ENCODE data around the gene GMDS. TPM values are rescaled to one million over a fixed set of nuclear protein-coding genes. Genes with fewer than 3 reads are reported as not detected.
A peak's percentile ranks its signal among the peaks of the same experiment; 100 is the strongest.

GMDS gene
- total RNA-seq, 6 experiments from 2014 or later, result 13.2 to 18.0 (median 14.7) TPM

DNA sequence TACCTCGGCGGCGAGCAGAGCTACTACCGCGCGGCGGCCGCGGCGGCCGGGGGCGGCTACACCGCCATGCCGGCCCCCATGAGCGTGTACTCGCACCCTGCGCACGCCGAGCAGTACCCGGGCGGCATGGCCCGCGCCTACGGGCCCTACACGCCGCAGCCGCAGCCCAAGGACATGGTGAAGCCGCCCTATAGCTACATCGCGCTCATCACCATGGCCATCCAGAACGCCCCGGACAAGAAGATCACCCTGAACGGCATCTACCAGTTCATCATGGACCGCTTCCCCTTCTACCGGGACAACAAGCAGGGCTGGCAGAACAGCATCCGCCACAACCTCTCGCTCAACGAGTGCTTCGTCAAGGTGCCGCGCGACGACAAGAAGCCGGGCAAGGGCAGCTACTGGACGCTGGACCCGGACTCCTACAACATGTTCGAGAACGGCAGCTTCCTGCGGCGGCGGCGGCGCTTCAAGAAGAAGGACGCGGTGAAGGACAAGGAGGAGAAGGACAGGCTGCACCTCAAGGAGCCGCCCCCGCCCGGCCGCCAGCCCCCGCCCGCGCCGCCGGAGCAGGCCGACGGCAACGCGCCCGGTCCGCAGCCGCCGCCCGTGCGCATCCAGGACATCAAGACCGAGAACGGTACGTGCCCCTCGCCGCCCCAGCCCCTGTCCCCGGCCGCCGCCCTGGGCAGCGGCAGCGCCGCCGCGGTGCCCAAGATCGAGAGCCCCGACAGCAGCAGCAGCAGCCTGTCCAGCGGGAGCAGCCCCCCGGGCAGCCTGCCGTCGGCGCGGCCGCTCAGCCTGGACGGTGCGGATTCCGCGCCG is 634.7 kb downstream of the GMDS start:
- Mint-ChIP-seq H3K9me3 (no peaks in the 10 kb centered on the region), H3K36me3 (ENCODE audit: low read depth) (peaks cover 37% of the 10 kb centered on the region), H3K4me1 (ENCODE audit: low read depth) (peaks cover 49% of the 10 kb centered on the region), H3K27me3 (ENCODE audit: insufficient read depth) (peaks cover 32% of the 10 kb centered on the region), H3K27ac (peak overlapping the region; percentile 92), H3K4me3 (peak overlapping the region; percentile 96)
- TF ChIP-seq, protein P1, sequence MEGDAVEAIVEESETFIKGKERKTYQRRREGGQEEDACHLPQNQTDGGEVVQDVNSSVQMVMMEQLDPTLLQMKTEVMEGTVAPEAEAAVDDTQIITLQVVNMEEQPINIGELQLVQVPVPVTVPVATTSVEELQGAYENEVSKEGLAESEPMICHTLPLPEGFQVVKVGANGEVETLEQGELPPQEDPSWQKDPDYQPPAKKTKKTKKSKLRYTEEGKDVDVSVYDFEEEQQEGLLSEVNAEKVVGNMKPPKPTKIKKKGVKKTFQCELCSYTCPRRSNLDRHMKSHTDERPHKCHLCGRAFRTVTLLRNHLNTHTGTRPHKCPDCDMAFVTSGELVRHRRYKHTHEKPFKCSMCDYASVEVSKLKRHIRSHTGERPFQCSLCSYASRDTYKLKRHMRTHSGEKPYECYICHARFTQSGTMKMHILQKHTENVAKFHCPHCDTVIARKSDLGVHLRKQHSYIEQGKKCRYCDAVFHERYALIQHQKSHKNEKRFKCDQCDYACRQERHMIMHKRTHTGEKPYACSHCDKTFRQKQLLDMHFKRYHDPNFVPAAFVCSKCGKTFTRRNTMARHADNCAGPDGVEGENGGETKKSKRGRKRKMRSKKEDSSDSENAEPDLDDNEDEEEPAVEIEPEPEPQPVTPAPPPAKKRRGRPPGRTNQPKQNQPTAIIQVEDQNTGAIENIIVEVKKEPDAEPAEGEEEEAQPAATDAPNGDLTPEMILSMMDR (IDR thresholded peaks at IDR 0.05), result no peak
- peak; percentile 30 for DNase-seq

DNA sequence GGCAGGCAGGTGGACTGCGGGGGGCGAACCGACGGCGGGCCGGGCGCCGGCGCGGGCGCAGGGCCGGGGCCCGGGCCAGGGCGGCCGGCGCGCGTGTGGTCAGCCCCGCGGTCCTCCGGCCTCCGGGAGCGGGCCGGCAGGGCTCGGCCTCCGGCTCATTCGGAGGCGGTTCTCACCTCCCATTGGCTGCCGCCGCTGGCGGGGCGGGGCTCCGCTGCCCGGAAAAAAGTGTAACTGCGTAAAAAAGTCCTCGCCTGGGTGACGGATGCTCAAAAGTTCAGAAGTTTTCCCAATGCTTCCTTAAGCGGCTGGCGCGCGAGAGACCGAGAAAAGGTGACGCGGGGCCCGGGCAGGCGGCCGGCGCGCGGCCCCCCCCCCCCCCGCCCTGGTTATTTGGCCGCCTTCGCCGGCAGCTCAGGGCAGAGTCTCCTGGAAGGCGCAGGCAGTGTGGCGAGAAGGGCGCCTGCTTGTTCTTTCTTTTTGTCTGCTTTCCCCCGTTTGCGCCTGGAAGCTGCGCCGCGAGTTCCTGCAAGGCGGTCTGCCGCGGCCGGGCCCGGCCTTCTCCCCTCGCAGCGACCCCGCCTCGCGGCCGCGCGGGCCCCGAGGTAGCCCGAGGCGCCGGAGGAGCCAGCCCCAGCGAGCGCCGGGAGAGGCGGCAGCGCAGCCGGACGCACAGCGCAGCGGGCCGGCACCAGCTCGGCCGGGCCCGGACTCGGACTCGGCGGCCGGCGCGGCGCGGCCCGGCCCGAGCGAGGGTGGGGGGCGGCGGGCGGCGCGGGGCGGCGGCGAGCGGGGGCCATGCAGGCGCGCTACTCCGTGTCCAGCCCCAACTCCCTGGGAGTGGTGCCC is 635.5 kb downstream of the GMDS start, which contains the start of gene FOXC1:
TSS of gene FOXC1 (plus strand) at position 268 of the 849 bp plus-strand sequence. CDS start at position 799, 531 bp downstream.
- H3K4me1 Mint-ChIP-seq (ENCODE audit: low read depth), result peaks cover 55% of the 10 kb centered on the region
- peaks cover 37% of the 10 kb centered on the region for H3K36me3 Mint-ChIP-seq (ENCODE audit: low read depth)
- DNase-seq, result peak; percentile 95
- peak within 1 kb of the TSS; percentile 96 for H3K4me3 Mint-ChIP-seq
- H3K27me3 Mint-ChIP-seq (ENCODE audit: insufficient read depth), result peaks cover 35% of the 10 kb centered on the region
- no peaks in the 10 kb centered on the region for H3K9me3 Mint-ChIP-seq
- TF ChIP-seq, protein P1 (IDR thresholded peaks at IDR 0.05), result no peak
- peak within 1 kb of the TSS; percentile 92 for H3K27ac Mint-ChIP-seq

DNA sequence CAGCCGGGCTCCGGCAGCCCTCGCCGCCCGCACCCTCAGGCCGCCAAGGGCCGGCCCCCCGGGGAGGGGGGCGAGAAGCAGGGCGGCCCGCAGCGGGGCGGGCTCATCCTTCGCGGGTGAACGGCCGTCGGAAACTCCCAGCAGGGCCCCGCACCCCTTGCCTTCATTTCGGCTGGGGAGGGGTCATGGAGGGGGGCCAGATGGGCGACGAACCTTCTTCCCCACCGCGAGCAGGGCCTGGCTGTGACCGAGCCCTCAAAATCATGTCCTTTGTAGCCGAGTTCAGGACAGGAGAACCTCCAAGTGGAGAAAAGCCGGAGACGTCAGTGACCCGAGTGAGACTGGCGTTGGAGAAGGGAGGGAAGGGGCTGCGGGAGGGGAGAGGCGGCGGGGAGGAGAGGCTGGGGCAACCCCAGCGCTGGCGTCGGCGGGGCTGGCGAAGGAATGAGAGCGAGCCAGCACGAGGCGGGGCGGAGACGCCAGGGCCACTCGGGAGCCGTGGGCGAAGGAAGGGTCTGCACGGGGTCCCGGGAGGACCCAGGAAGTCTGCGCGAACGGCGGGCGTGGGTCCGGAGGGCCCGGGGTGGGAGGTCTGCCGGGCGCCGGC is 636.3 kb downstream of the GMDS start:
- TF ChIP-seq, protein P1 (IDR thresholded peaks at IDR 0.05), result no peak
- peak overlapping the region; percentile 72 for H3K4me3 Mint-ChIP-seq
- H3K27ac Mint-ChIP-seq, result peak overlapping the region; percentile 46; the same call in 1 of the 2 replicates
- H3K4me1 Mint-ChIP-seq (ENCODE audit: low read depth), result peaks cover 55% of the 10 kb centered on the region
- peaks cover 36% of the 10 kb centered on the region for H3K27me3 Mint-ChIP-seq (ENCODE audit: insufficient read depth)
- H3K9me3 Mint-ChIP-seq, result no peaks in the 10 kb centered on the region
- no peak for DNase-seq
- H3K36me3 Mint-ChIP-seq (ENCODE audit: low read depth), result peaks cover 37% of the 10 kb centered on the region

DNA sequence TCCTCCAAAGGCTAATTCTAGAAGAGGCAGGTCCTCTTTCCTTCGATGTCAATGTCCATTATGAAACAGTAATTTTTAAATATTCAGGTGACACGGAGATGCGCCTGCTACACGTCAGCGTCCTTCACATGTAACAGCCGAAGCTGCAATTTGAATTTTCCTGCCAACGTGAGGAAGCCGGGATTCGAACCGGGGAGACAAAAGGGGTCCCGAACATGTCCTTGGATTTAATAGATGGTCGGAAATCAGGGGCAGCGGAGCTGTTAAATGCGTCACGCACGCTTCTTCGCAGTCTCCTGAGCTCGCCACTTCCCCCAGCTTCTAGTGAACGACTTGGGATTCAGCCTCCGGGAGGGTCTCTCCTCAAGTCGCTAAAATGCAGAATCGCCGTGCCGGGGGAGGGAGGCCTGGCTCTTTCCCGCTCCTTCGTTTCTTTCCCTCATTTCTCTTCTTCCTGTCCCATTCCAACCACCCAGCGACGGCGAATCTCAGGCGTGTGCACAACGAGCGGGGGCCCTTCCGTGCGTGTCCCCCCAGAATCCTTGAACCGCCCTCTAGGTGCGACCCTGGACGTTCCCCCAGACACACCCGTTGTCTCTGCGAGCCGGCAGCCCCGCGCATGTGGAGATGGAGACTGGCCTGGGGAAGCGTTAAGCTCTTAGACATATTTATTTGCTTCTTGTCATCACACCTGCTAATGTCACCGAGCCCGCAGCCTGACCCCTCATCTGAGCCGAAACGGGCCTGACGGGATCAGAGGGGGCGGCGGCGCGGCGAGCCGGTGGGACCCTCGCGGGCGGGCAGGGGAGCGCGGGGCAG is 637.0 kb downstream of the GMDS start:
- peaks cover 38% of the 10 kb centered on the region for H3K27me3 Mint-ChIP-seq (ENCODE audit: insufficient read depth)
- DNase-seq, result no peak
- peaks cover 53% of the 10 kb centered on the region for H3K4me1 Mint-ChIP-seq (ENCODE audit: low read depth)
- H3K27ac Mint-ChIP-seq, result no peak overlapping the region
- H3K9me3 Mint-ChIP-seq, result no peaks in the 10 kb centered on the region
- H3K4me3 Mint-ChIP-seq, result peak overlapping the region; percentile 55
- H3K36me3 Mint-ChIP-seq (ENCODE audit: low read depth), result peaks cover 33% of the 10 kb centered on the region
- TF ChIP-seq, protein P1 (IDR thresholded peaks at IDR 0.05), result no peak
